Endothelial cell of umbilical vein (primary cell): ENCODE measurements around the gene UBE2U. TPM values are rescaled to one million over a fixed set of nuclear protein-coding genes. Genes with fewer than 3 reads are reported as not detected.

ENCODE experiments used
- BruUV-seq: library from RNA; stranded (reverse); fragments of 400-500 nt; replicated peaks from 2 replicates; lab custom pipeline; 2021; lab: Mats Ljungman, UMichigan
- CTCF ChIA-PET: fragments of 300-600, 350-600 bp; sonication (Branson Sonifier 250); formaldehyde crosslinking; loops from one replicate; lab custom pipeline; 2021; ENCODE audit warnings: antibody characterized with exemption, inconsistent platforms; lab: Charles Lee
- POLR2A ChIA-PET: fragments of 300-600, 350-600 bp; sonication (Branson Sonifier 250); formaldehyde crosslinking; loops from one replicate; lab custom pipeline; 2021; ENCODE audit warnings: antibody characterized with exemption, inconsistent platforms; lab: Charles Lee
- DNase-seq: peaks from one replicate; pipeline ENCODE4 v3.0.0-alpha.2; 2011; ENCODE audit warnings: low read depth, low spot score
- FAIRE-seq: peaks from 2 replicates; lab custom pipeline; 2011; peaks lifted over from hg19 to GRCh38; lab: Jason Lieb, UNC
- H2AFZ ChIP-seq: 2 replicates; pipeline ENCODE4 v1.6.0; 2012; ENCODE audit warnings: low read depth, low read length, control low read depth, inconsistent platforms
- H3K27ac ChIP-seq: 2 replicates; pipeline ENCODE4 v1.5.1; 2011; ENCODE audit warnings: low read depth, mild to moderate bottlenecking, control low read depth, low read length, moderate library complexity; ENCODE audit not compliant: insufficient read depth
- H3K27me3 ChIP-seq, 2 experiments: 2 replicates each; pipeline versions ENCODE4 v1.6.0 to v1.6.1; 2011; ENCODE audit warnings: low read length in 2 of 2, mixed read lengths in 1 of 2; ENCODE audit not compliant: control insufficient read depth in 2 of 2, insufficient read depth in 2 of 2
- H3K36me3 ChIP-seq, 2 experiments: 2 replicates in 1 of 2; 3 replicates in 1 of 2; pipeline ENCODE4 v1.5.1; 2011; ENCODE audit warnings: low read length in 2 of 2, mild to moderate bottlenecking in 1 of 2, moderate library complexity in 1 of 2; ENCODE audit not compliant: control insufficient read depth in 2 of 2, insufficient read depth in 2 of 2; ENCODE audit errors: extremely low read depth in 1 of 2
- H3K4me1 ChIP-seq: 3 replicates; pipeline ENCODE4 v1.5.1; 2011; ENCODE audit warnings: mild to moderate bottlenecking, low read length; ENCODE audit not compliant: control insufficient read depth, insufficient read depth; ENCODE audit errors: extremely low read depth
- H3K4me2 ChIP-seq: 2 replicates; pipeline ENCODE4 v1.6.1; 2011; ENCODE audit warnings: low read length, control low read depth, mixed read lengths; ENCODE audit not compliant: insufficient read depth
- H3K4me3 ChIP-seq, 3 experiments: fragments of 200-600 bp in 1 of 3; sonication (generic), shearing (Covaris generic) in 1 of 3; replicated peaks in 1 of 3; 2 replicates each; pipeline ENCODE4 v1.5.1; 2011 to 2016; ENCODE audit warnings: control low read depth in 3 of 3, low read length in 3 of 3, mild to moderate bottlenecking in 2 of 3, inconsistent platforms in 1 of 3, low read depth in 1 of 3, moderate library complexity in 1 of 3; ENCODE audit not compliant: insufficient read depth in 1 of 3
- H3K79me2 ChIP-seq: 2 replicates; pipeline ENCODE4 v1.6.0; 2012; ENCODE audit warnings: low read length, inconsistent platforms; ENCODE audit not compliant: control insufficient read depth, insufficient read depth
- H3K9ac ChIP-seq: replicated peaks from 2 replicates; pipeline ENCODE3; 2011; ENCODE audit warnings: low read length, control low read depth; ENCODE audit not compliant: insufficient read depth; ENCODE audit errors: extremely low read depth
- H3K9me1 ChIP-seq: replicated peaks from 3 replicates; pipeline ENCODE4 v1.6.0; 2011; ENCODE audit warnings: mild to moderate bottlenecking, low read length; ENCODE audit not compliant: control insufficient read depth, insufficient read depth; ENCODE audit errors: extremely low read depth
- H3K9me3 ChIP-seq: replicated peaks from 2 replicates; pipeline ENCODE4 v1.5.1; 2012; ENCODE audit warnings: low read length, inconsistent platforms; ENCODE audit not compliant: control insufficient read depth, insufficient read depth
- H4K20me1 ChIP-seq: replicated peaks from 2 replicates; pipeline ENCODE3; 2011; ENCODE audit warnings: mild to moderate bottlenecking, low read length; ENCODE audit not compliant: control insufficient read depth, insufficient read depth; ENCODE audit errors: extremely low read depth
- CTCF ChIP-seq, 2 donors: IDR thresholded peaks; 1 replicate in 1 of 2; 2 replicates in 1 of 2; pipeline ENCODE4 v1.5.1; 2011; ENCODE audit warnings: low read length in 2 of 2, mild to moderate bottlenecking in 2 of 2, moderate library complexity in 2 of 2, control low read depth in 1 of 2, inconsistent platforms in 1 of 2, low read depth in 1 of 2; ENCODE audit not compliant: insufficient read depth in 1 of 2; ENCODE audit errors: extremely low read depth in 1 of 2
- EZH2 ChIP-seq: IDR thresholded peaks from 2 replicates; pipeline ENCODE4 v1.6.1; 2012; ENCODE audit warnings: borderline replicate concordance, low read depth, mild to moderate bottlenecking, moderate library complexity, low read length, inconsistent platforms; ENCODE audit not compliant: severe bottlenecking
- FOS ChIP-seq: IDR thresholded peaks from 2 replicates; pipeline ENCODE4 v1.6.1; 2011; ENCODE audit warnings: mild to moderate bottlenecking, low read length, moderate library complexity, borderline replicate concordance; ENCODE audit not compliant: insufficient read depth
- GATA2 ChIP-seq: IDR thresholded peaks from 2 replicates; pipeline ENCODE4 v1.7.0; 2011; ENCODE audit warnings: low read depth, mild to moderate bottlenecking, moderate library complexity, mixed read lengths, low read length; ENCODE audit not compliant: insufficient read length, insufficient read depth
- JUN ChIP-seq: IDR thresholded peaks from 2 replicates; pipeline ENCODE4 v1.6.1; 2011; ENCODE audit warnings: borderline replicate concordance, low read depth; ENCODE audit not compliant: insufficient read length, insufficient read depth
- MAX ChIP-seq: IDR thresholded peaks from 2 replicates; pipeline ENCODE4 v1.6.1; 2011; ENCODE audit not compliant: insufficient read depth, insufficient read length
- MYC ChIP-seq: IDR thresholded peaks from one replicate; pipeline ENCODE4 v1.6.1; 2011; ENCODE audit warnings: mild to moderate bottlenecking, low read depth, low read length
- POLR2A ChIP-seq: IDR thresholded peaks from 2 replicates; pipeline ENCODE4 v1.6.1; 2012; ENCODE audit warnings: low read depth, mild to moderate bottlenecking, control low read depth, low read length
- POLR2AphosphoS5 ChIP-seq: IDR thresholded peaks from 2 replicates; pipeline ENCODE4 v1.6.1; 2012; ENCODE audit warnings: low read depth, mild to moderate bottlenecking, control low read depth, low read length, moderate library complexity; ENCODE audit not compliant: insufficient read depth
- dilution Hi-C: fragments of 300-500 bp; cut with MboI; formaldehyde crosslinking; loops from one replicate; pipeline ENCODE4 v1.15.0; 2019; ENCODE audit warnings: low sequenced_read_pairs; ENCODE audit not compliant: extremely low pct_ligation_motif_present
- intact Hi-C: fragments of 100-400 bp; cut with micrococcal nuclease; formaldehyde crosslinking; loops from one replicate; pipeline ENCODE4 v1.10.0; 2022
- polyA plus RNA-seq, 4 experiments: library from polyadenylated mRNA; depleted of rRNA in 3 of 4; stranded (reverse) in 3 of 4; unstranded in 1 of 4; fragments of >200 nt; gene quantifications; 2 replicates each; pipeline versions ENCODE4 v1.2.1 to v1.2.3, GENCODE V29; 2011 to 2012; ENCODE audit warnings: missing spikeins in 1 of 4
- total RNA-seq: library from RNA; stranded (reverse); gene quantifications from 2 replicates; pipeline ENCODE4 v1.2.3, GENCODE V29; 2021

The UBE2U gene
- total and polyA plus RNA-seq, 2 donors (not counting 3 experiments of a cell fraction or from before 2014, with no cell fraction given): not detected

- FAIRE-seq (peak; percentile 42), DNase-seq (peak; percentile 71)
- intact Hi-C loops (loop anchor here (1.0 kb wide), 1 partner anchor 178 kb away; the partner anchor contains the start of gene CACHD1), dilution Hi-C loops (no loop called here)
- Histone ChIP-seq H2AFZ (peak overlapping the region; percentile 16), H3K27me3 (no peaks in the 10 kb centered on the region), H3K9ac (peak overlapping the region; percentile 52), H4K20me1 (no peaks in the 10 kb centered on the region), H3K4me2 (peak overlapping the region; percentile 68), H3K27ac (peak overlapping the region; percentile 56), H3K4me3 (no peak overlapping the region), H3K36me3 (no peaks in the 10 kb centered on the region), H3K79me2 (no peaks in the 10 kb centered on the region), H3K9me3 (no peaks in the 10 kb centered on the region), H3K4me1 (peaks cover 22% of the 10 kb centered on the region), H3K9me1 (no peaks in the 10 kb centered on the region)
- TSS peak; percentile 54 for BruUV-seq
- CTCF ChIA-PET: no interaction called here
- TF ChIP-seq JUN (peak; percentile 78), FOS (peak; percentile 88), POLR2A (no peak)
- POLR2A ChIA-PET: no interaction called here
Observed at GRCh38 chr1:64292399-64292798, 89.0 kb downstream of the UBE2U start.

GRCh38 chr1:64293820-64294219, 90.4 kb downstream of the UBE2U start:
- H2AFZ ChIP-seq: no peak overlapping the region
- ChIA-PET POLR2A (no interaction called here), CTCF (no interaction called here)
- H4K20me1 ChIP-seq: no peaks in the 10 kb centered on the region
- no peaks in the 10 kb centered on the region for H3K9me3 ChIP-seq
- H3K79me2 ChIP-seq: no peaks in the 10 kb centered on the region
- DNase-seq: no peak
- no peak for TF ChIP-seq JUN
- TF ChIP-seq POLR2A: no peak
- no peak for TF ChIP-seq MYC
- no peak for TF ChIP-seq GATA2
- TF ChIP-seq MAX: no peak
- no peak for TF ChIP-seq CTCF (IDR thresholded peaks at IDR 0.05; ENCODE audit: extremely low read depth in 1 of 2, insufficient read depth in 1 of 2, low read depth in 1 of 2, low read length in 2 of 2)
- TF ChIP-seq POLR2AphosphoS5: no peak
- no peak for TF ChIP-seq FOS
- TF ChIP-seq EZH2: no peak
- dilution Hi-C loops: no loop called here
- no peaks in the 10 kb centered on the region for H3K27me3 ChIP-seq
- no peak overlapping the region for H3K27ac ChIP-seq
- no peak for FAIRE-seq
- H3K4me2 ChIP-seq: no peak overlapping the region
- BruUV-seq: no TSS peak
- intact Hi-C loops: no loop called here
- H3K4me3 ChIP-seq: no peak overlapping the region
- H3K4me1 ChIP-seq: peaks cover 22% of the 10 kb centered on the region
- H3K9me1 ChIP-seq: no peaks in the 10 kb centered on the region
- no peaks in the 10 kb centered on the region for H3K36me3 ChIP-seq
- no peak overlapping the region for H3K9ac ChIP-seq
